Measurements from ENCODE around the gene ALOX12.
A peak's percentile ranks its signal among the peaks of the same experiment; 100 is the strongest.

The ALOX12 gene

DNA sequence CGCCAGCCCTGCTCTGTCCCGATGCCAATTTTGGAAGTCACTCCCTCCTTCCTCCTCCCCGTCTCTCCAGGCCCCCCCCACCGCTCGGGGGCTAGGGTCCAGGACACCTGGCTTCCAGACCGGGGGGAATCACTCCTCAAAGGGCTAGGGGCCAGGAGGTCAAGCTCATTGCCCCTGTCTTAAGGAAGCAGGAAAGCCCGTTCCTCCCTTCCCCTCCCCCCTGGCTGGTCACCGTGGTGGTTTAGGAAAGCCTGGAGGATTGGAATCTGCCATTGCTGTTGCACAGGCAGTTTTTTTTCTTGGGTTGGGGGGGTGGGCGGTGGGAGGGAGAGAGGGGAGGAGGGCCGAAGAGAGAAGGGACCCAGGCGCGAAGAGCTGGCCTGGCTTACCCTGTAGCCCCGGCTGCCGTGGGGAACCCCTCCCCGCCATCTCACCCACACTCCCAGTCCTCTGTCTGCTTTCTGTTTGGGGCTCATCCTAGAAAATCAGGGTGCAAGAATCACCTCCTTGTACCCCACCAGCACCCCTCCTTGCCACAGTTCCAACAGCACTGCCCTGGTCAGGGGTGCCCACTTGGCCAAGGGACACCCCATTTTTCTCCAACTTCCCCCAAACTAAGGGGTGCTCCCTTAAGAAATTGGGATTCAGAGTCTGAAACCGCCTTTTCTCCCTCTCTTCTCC is 24.1 kb downstream of the ALOX12 start:
- Histone ChIP-seq H3K9ac (ENCODE audit: low read length in 5 of 5) (peak overlapping the region; percentile 82 to 97 (median 95)), H3K4me1 (ENCODE audit: control insufficient read depth in 5 of 5, insufficient read depth in 5 of 5, low read length in 5 of 5) (peaks cover 13 to 96% (median 81%) of the 10 kb centered on the region in 5 donors), H3K9me3 (ENCODE audit: control insufficient read depth in 5 of 5, low read length in 5 of 5) (no peaks in the 10 kb centered on the region), H3K27ac (ENCODE audit: low read depth, low read length) (peak overlapping the region; percentile 99), H3K4me3 (ENCODE audit: low read depth in 1 of 5, low read length in 5 of 5) (peak overlapping the region; percentile 71 to 91 (median 81)), H3K36me3 (ENCODE audit: control insufficient read depth in 5 of 5, insufficient read depth in 5 of 5, low read length in 5 of 5) (peaks cover 0 to 14% (median 10%) of the 10 kb centered on the region in 5 donors), H3K27me3 (ENCODE audit: control insufficient read depth in 5 of 5, insufficient read depth in 4 of 5, low read length in 5 of 5) (no peaks in the 10 kb centered on the region)

DNA sequence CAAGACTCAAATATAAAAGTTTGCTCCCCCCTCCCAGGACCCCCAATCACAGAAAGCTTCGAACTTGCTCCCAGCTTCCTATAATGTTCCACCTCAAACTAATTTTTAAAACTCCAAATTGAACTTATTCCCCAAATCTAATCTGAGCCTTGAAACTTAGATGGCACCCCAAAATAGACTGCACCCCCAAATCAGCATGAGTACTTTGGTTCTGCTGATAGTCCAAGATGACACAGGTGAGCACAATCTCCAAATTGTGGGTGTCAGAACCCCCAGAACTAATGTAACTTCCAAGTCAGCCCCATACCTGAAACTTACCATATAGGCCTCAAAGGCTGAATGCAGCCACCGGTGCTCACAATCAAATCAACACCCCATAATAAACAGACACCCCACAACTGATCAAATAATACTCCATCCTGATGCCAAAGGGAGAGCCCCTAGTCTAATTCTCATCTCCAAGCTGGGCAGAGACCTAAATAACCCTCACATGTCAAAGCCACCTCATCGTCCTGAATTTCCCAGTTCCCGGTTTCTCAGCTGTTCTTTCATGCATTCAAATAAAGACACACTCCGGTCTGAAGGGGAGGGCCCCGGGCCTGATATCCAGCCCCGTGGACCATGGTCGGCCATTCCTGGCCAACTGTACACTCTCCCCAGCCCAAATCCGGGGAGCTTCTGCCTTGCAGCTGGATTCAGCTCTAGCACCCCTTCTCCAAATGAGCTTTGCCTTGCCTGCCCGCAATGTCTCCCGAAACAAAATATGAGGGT is 25.2 kb downstream of the ALOX12 start:
- peaks cover 11 to 92% (median 70%) of the 10 kb centered on the region in 5 donors for H3K4me1 ChIP-seq (ENCODE audit: control insufficient read depth in 5 of 5, insufficient read depth in 5 of 5, low read length in 5 of 5)
- peak overlapping the region; percentile 78 to 97 (median 82) for H3K9ac ChIP-seq (ENCODE audit: low read length in 5 of 5)
- H3K27ac ChIP-seq (ENCODE audit: low read depth, low read length) = peak overlapping the region; percentile 99
- peaks cover 0 to 15% (median 13%) of the 10 kb centered on the region in 5 donors for H3K36me3 ChIP-seq (ENCODE audit: control insufficient read depth in 5 of 5, insufficient read depth in 5 of 5, low read length in 5 of 5)
- H3K4me3 ChIP-seq (ENCODE audit: low read depth in 1 of 5, low read length in 5 of 5) = peak overlapping the region; percentile 53 to 80 (median 69)
- no peaks in the 10 kb centered on the region for H3K9me3 ChIP-seq (ENCODE audit: control insufficient read depth in 5 of 5, low read length in 5 of 5)
- no peaks in the 10 kb centered on the region for H3K27me3 ChIP-seq (ENCODE audit: control insufficient read depth in 5 of 5, insufficient read depth in 4 of 5, low read length in 5 of 5)

GRCh38 chr17:7021993-7022778 is 26.3 kb downstream of the ALOX12 start:
- Histone ChIP-seq H3K9me3 (ENCODE audit: control insufficient read depth in 5 of 5, low read length in 5 of 5) (no peaks in the 10 kb centered on the region), H3K27me3 (ENCODE audit: control insufficient read depth in 5 of 5, insufficient read depth in 4 of 5, low read length in 5 of 5) (no peaks in the 10 kb centered on the region), H3K9ac (ENCODE audit: low read length in 5 of 5) (peak overlapping the region; percentile 74 to 95 (median 80)), H3K36me3 (ENCODE audit: control insufficient read depth in 5 of 5, insufficient read depth in 5 of 5, low read length in 5 of 5) (peaks cover 0 to 19% (median 10%) of the 10 kb centered on the region in 5 donors), H3K4me1 (ENCODE audit: control insufficient read depth in 5 of 5, insufficient read depth in 5 of 5, low read length in 5 of 5) (peaks cover 8 to 92% (median 62%) of the 10 kb centered on the region in 5 donors), H3K4me3 (ENCODE audit: low read depth in 1 of 5, low read length in 5 of 5) (peak overlapping the region; percentile 53 to 80 (median 73)), H3K27ac (ENCODE audit: low read depth, low read length) (peak overlapping the region; percentile 99)

DNA sequence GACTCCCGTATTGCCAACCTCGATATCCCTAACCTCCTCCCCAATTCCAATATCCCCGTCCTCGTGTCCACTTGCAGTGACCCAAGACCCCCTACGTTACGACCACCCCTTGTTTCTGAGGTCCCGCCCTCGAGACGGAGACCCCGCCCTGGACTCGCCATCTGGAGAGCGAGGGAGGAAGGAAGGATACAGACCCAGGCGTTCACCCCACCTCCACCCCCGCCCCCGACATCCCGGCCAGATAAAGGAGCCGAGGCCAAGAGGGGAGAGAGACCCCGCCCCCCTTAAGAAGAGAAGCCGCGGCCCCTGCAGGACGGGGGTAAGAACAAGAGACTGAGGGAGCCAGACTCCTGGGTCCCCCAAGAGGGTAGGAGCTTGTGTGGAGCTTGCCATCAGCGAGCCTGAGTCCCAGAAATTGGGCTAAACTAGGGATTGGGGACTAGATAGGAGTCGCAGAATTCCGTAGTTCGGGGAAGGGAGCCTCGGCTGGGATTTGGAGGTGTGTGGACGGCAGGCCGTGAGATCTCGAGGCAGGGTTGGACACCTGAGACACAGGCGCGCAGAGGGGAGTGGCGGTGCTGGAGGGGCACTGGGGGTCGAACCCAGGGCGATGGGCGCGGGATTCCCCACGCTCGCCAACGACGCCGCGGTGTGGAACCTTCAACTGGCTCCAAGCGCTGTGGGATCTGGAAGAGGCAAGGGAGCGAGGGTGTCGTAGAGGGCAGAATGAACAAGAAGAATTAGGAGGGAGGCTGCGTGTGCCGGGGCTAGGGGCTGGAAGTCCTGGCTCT is 27.1 kb downstream of the ALOX12 start, which contains the start of gene BCL6B:
TSS of gene BCL6B (plus strand) at position 270 of the 791 bp plus-strand sequence. CDS start 622 bp downstream, outside the sequence.
- H3K27ac ChIP-seq (ENCODE audit: low read depth, low read length) = peak within 1 kb of the TSS; percentile 99
- H3K27me3 ChIP-seq (ENCODE audit: control insufficient read depth in 5 of 5, insufficient read depth in 4 of 5, low read length in 5 of 5) = no peaks in the 10 kb centered on the region
- H3K4me1 ChIP-seq (ENCODE audit: control insufficient read depth in 5 of 5, insufficient read depth in 5 of 5, low read length in 5 of 5) = peaks cover 6 to 91% (median 54%) of the 10 kb centered on the region in 5 donors
- peak within 1 kb of the TSS; percentile 74 to 88 (median 81) for H3K9ac ChIP-seq (ENCODE audit: low read length in 5 of 5)
- no peaks in the 10 kb centered on the region for H3K9me3 ChIP-seq (ENCODE audit: control insufficient read depth in 5 of 5, low read length in 5 of 5)
- peaks cover 0 to 21% (median 13%) of the 10 kb centered on the region in 5 donors for H3K36me3 ChIP-seq (ENCODE audit: control insufficient read depth in 5 of 5, insufficient read depth in 5 of 5, low read length in 5 of 5)
- peak within 1 kb of the TSS; percentile 53 to 80 (median 73) for H3K4me3 ChIP-seq (ENCODE audit: low read depth in 1 of 5, low read length in 5 of 5)

DNA sequence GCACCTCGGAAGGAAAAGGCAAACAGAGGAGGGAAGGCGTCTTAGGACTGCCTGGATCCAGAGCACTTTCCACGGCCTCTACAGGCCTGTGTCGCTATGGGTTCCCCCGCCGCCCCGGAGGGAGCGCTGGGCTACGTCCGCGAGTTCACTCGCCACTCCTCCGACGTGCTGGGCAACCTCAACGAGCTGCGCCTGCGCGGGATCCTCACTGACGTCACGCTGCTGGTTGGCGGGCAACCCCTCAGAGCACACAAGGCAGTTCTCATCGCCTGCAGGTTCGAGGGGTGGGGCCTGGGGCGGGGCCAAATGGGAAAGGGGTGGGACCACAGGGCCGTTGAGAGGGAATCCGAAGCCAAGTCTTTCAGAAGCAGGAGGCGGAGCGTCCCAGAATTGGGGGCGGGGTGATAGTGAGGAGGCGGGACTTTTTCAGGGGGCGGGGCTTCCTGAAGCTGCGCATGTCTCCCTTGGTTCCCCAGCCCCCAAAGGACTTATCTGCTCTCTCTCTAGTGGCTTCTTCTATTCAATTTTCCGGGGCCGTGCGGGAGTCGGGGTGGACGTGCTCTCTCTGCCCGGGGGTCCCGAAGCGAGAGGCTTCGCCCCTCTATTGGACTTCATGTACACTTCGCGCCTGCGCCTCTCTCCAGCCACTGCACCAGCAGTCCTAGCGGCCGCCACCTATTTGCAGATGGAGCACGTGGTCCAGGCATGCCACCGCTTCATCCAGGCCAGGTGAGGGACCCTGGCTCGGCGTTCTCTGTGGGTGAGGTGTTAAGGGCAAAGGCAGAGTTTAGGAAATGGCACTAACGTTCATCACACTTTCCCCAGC is 27.9 kb downstream of the ALOX12 start:
- Histone ChIP-seq H3K4me1 (ENCODE audit: control insufficient read depth in 5 of 5, insufficient read depth in 5 of 5, low read length in 5 of 5) (peaks cover 6 to 91% (median 51%) of the 10 kb centered on the region in 5 donors), H3K4me3 (ENCODE audit: low read depth in 1 of 5, low read length in 5 of 5) (peak overlapping the region; percentile 50 to 80 (median 73)), H3K27me3 (ENCODE audit: control insufficient read depth in 5 of 5, insufficient read depth in 4 of 5, low read length in 5 of 5) (no peaks in the 10 kb centered on the region), H3K9me3 (ENCODE audit: control insufficient read depth in 5 of 5, low read length in 5 of 5) (no peaks in the 10 kb centered on the region), H3K9ac (ENCODE audit: low read length in 5 of 5) (peak overlapping the region in 4 of 5 donors; percentile 32 to 88 (median 74)), H3K36me3 (ENCODE audit: control insufficient read depth in 5 of 5, insufficient read depth in 5 of 5, low read length in 5 of 5) (peaks cover 0 to 21% (median 13%) of the 10 kb centered on the region in 5 donors), H3K27ac (ENCODE audit: low read depth, low read length) (peak overlapping the region; percentile 99)

GRCh38 chr17:7024402-7024785 is 28.5 kb downstream of the ALOX12 start:
- H3K9me3 ChIP-seq (ENCODE audit: control insufficient read depth in 5 of 5, low read length in 5 of 5) = no peaks in the 10 kb centered on the region
- peaks cover 0 to 21% (median 13%) of the 10 kb centered on the region in 5 donors for H3K36me3 ChIP-seq (ENCODE audit: control insufficient read depth in 5 of 5, insufficient read depth in 5 of 5, low read length in 5 of 5)
- H3K27ac ChIP-seq (ENCODE audit: low read depth, low read length) = peak overlapping the region; percentile 60
- peak overlapping the region in 3 of 5 donors; percentile 50 to 61 (median 61) for H3K4me3 ChIP-seq (ENCODE audit: low read depth in 1 of 5, low read length in 5 of 5)
- peaks cover 6 to 91% (median 49%) of the 10 kb centered on the region in 5 donors for H3K4me1 ChIP-seq (ENCODE audit: control insufficient read depth in 5 of 5, insufficient read depth in 5 of 5, low read length in 5 of 5)
- H3K27me3 ChIP-seq (ENCODE audit: control insufficient read depth in 5 of 5, insufficient read depth in 4 of 5, low read length in 5 of 5) = no peaks in the 10 kb centered on the region
- peak overlapping the region in 1 of 5 donors; percentile 23 for H3K9ac ChIP-seq (ENCODE audit: low read length in 5 of 5)

- peak overlapping the region; percentile 60 for H3K27ac ChIP-seq (ENCODE audit: low read depth, low read length)
- H3K27me3 ChIP-seq (ENCODE audit: control insufficient read depth in 5 of 5, insufficient read depth in 4 of 5, low read length in 5 of 5) = no peaks in the 10 kb centered on the region
- H3K9ac ChIP-seq (ENCODE audit: low read length in 5 of 5) = no peak overlapping the region
- H3K36me3 ChIP-seq (ENCODE audit: control insufficient read depth in 5 of 5, insufficient read depth in 5 of 5, low read length in 5 of 5) = peaks cover 0 to 21% (median 13%) of the 10 kb centered on the region in 5 donors
- no peaks in the 10 kb centered on the region for H3K9me3 ChIP-seq (ENCODE audit: control insufficient read depth in 5 of 5, low read length in 5 of 5)
- H3K4me1 ChIP-seq (ENCODE audit: control insufficient read depth in 5 of 5, insufficient read depth in 5 of 5, low read length in 5 of 5) = peaks cover 6 to 91% (median 45%) of the 10 kb centered on the region in 5 donors
- H3K4me3 ChIP-seq (ENCODE audit: low read depth in 1 of 5, low read length in 5 of 5) = peak overlapping the region in 3 of 5 donors; percentile 30 to 61 (median 50)
Observed at GRCh38 chr17:7025245-7025644, 29.4 kb downstream of the ALOX12 start.

DNA sequence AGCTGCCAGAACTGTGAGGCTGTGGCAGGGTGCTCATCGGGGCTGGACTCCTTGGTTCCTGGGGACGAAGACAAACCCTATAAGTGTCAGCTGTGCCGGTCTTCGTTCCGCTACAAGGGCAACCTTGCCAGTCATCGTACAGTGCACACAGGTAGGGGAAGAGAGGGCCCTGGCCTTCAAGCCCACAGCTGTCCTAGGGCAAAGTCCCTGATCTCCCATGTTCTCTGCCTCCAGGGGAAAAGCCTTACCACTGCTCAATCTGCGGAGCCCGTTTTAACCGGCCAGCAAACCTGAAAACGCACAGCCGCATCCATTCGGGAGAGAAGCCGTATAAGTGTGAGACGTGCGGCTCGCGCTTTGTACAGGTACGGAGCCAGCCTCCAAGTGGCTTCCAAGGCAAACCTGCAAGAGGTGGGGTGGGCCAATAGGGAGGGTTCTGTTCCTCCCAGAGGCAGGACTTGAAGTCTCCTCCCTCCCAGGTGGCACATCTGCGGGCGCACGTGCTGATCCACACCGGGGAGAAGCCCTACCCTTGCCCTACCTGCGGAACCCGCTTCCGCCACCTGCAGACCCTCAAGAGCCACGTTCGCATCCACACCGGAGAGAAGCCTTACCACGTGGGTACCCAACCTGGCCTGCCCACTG is 30.7 kb downstream of the ALOX12 start:
- Histone ChIP-seq H3K36me3 (ENCODE audit: control insufficient read depth in 5 of 5, insufficient read depth in 5 of 5, low read length in 5 of 5) (peaks cover 0 to 21% (median 13%) of the 10 kb centered on the region in 5 donors), H3K9ac (ENCODE audit: low read length in 5 of 5) (peak overlapping the region in 2 of 5 donors; percentile 39 to 61), H3K4me1 (ENCODE audit: control insufficient read depth in 5 of 5, insufficient read depth in 5 of 5, low read length in 5 of 5) (peaks cover under 1 to 79% (median 33%) of the 10 kb centered on the region in 5 donors), H3K4me3 (ENCODE audit: low read depth in 1 of 5, low read length in 5 of 5) (peak overlapping the region in 3 of 5 donors; percentile 17 to 50 (median 33)), H3K9me3 (ENCODE audit: control insufficient read depth in 5 of 5, low read length in 5 of 5) (no peaks in the 10 kb centered on the region), H3K27me3 (ENCODE audit: control insufficient read depth in 5 of 5, insufficient read depth in 4 of 5, low read length in 5 of 5) (no peaks in the 10 kb centered on the region), H3K27ac (ENCODE audit: low read depth, low read length) (peak overlapping the region; percentile 89)

Data from subcutaneous abdominal adipose tissue (tissue), 5 donors.